K562 (cell line): Measurements from ENCODE around the gene APBB2. TPM values are rescaled to one million over a fixed set of nuclear protein-coding genes. Genes with fewer than 3 reads are reported as not detected.

ENCODE experiments used
- ATAC-seq: fragments of 200-7000 bp; cut with Tn5 transposase; 3 replicates; pipeline ENCODE4 v1.9.1; 2020; ENCODE audit warnings: moderate library complexity
- BruUV-seq: library from RNA; stranded (reverse); fragments of 400-500 nt; replicated peaks from 2 replicates; lab custom pipeline; 2021; lab: Mats Ljungman, UMichigan
- CTCF ChIA-PET: fragments of 300-600 bp; formaldehyde crosslinking; extraction: SDS; loops from one replicate; lab custom pipeline; 2021; ENCODE audit warnings: low intra/inter-chr PET ratio; lab: Yijun Ruan, JAX
- POLR2A ChIA-PET: fragments of 300-600, 350-650 bp; sonication (Branson Sonifier 250); formaldehyde crosslinking; extraction: SDS; loops from one replicate; lab custom pipeline; 2021; ENCODE audit warnings: antibody characterized with exemption, inconsistent platforms; lab: Yijun Ruan, JAX
- DNase-seq, 4 experiments: peaks; one replicate each; pipeline versions ENCODE4 v3.0.0 to v3.0.0-alpha.2; 2011 to 2018; ENCODE audit warnings: low spot score in 3 of 4, mixed read lengths in 3 of 4; ENCODE audit errors: extremely low read depth in 1 of 4
- FAIRE-seq: peaks from 2 replicates; lab custom pipeline; 2011; peaks lifted over from hg19 to GRCh38; lab: Jason Lieb, UNC
- H2AFZ ChIP-seq: 2 replicates; pipeline ENCODE4 v1.6.0; 2011; ENCODE audit warnings: low read depth, low read length, control low read depth, inconsistent platforms
- H3K27ac ChIP-seq: fragments of 200-600 bp; 3 replicates; pipeline ENCODE4 v1.8.0; 2011; ENCODE audit warnings: low read depth, mild to moderate bottlenecking, control low read depth, inconsistent platforms, low read length, moderate library complexity, mixed read lengths; ENCODE audit errors: extremely low read depth
- H3K27me3 ChIP-seq, 2 experiments: fragments of 300-600 bp in 1 of 2; 2 replicates in 1 of 2; 3 replicates in 1 of 2; pipeline versions ENCODE4 v1.6.0 to v1.8.0; 2011; ENCODE audit warnings: inconsistent platforms in 2 of 2, low read length in 2 of 2, mild to moderate bottlenecking in 1 of 2, mixed read lengths in 1 of 2, moderate library complexity in 1 of 2; ENCODE audit not compliant: control insufficient read depth in 2 of 2, insufficient read depth in 2 of 2
- H3K36me3 ChIP-seq: fragments of 300-600 bp; 3 replicates; pipeline ENCODE4 v1.8.0; 2011; ENCODE audit warnings: mild to moderate bottlenecking, low read length, inconsistent platforms; ENCODE audit not compliant: control insufficient read depth, insufficient read depth
- H3K4me1 ChIP-seq, 2 experiments: fragments of 200-600 bp in 1 of 2; replicated peaks in 1 of 2; 2 replicates in 1 of 2; 3 replicates in 1 of 2; pipeline versions ENCODE4 v1.5.1 to v1.8.0; 2011; ENCODE audit warnings: inconsistent platforms in 2 of 2, low read length in 2 of 2, mild to moderate bottlenecking in 1 of 2, mixed read lengths in 1 of 2, moderate library complexity in 1 of 2; ENCODE audit not compliant: control insufficient read depth in 2 of 2, insufficient read depth in 2 of 2
- H3K4me2 ChIP-seq: 2 replicates; pipeline ENCODE4 v1.6.1; 2011; ENCODE audit warnings: low read length, control low read depth, inconsistent platforms, mixed read lengths; ENCODE audit not compliant: insufficient read depth
- H3K4me3 ChIP-seq: fragments of 200-600 bp; sonication (generic), shearing (Covaris generic); 2 replicates; pipeline ENCODE4 v1.5.1; 2016; ENCODE audit warnings: control low read depth, inconsistent platforms
- H3K79me2 ChIP-seq: fragments of 200-600 bp; 3 replicates; pipeline ENCODE4 v1.8.0; 2011; ENCODE audit warnings: low read length, inconsistent platforms; ENCODE audit not compliant: control insufficient read depth, insufficient read depth
- H3K9ac ChIP-seq, 2 experiments: 2 replicates each; pipeline versions ENCODE4 v1.6.0 to v1.6.1; 2011; ENCODE audit warnings: low read depth in 2 of 2, low read length in 2 of 2, control low read depth in 1 of 2, inconsistent platforms in 1 of 2, mild to moderate bottlenecking in 1 of 2, mixed read lengths in 1 of 2; ENCODE audit not compliant: insufficient read depth in 1 of 2
- H3K9me1 ChIP-seq: one replicate; pipeline ENCODE4 v1.6.0; 2011; ENCODE audit warnings: inconsistent platforms, mild to moderate bottlenecking, low read length, moderate library complexity; ENCODE audit not compliant: control insufficient read depth, insufficient read depth
- H3K9me3 ChIP-seq: replicated peaks from 2 replicates; pipeline ENCODE4 v1.5.1; 2011; ENCODE audit warnings: low read depth, low read length, inconsistent platforms; ENCODE audit not compliant: control insufficient read depth, insufficient read depth
- H4K20me1 ChIP-seq: replicated peaks from 2 replicates; pipeline ENCODE4 v1.6.1; 2011; ENCODE audit warnings: low read length, inconsistent platforms, mixed read lengths; ENCODE audit not compliant: control insufficient read depth, insufficient read depth
- ARID3B ChIP-seq: fragments of 250-450 bp; sonication (Bioruptor Pico); IDR thresholded peaks from 2 replicates; pipeline ENCODE4 v1.4.0; 2020; ENCODE audit warnings: borderline replicate concordance
- CTCF ChIP-seq, 3 experiments: IDR thresholded peaks in 2 of 3; conservative IDR thresholded peaks in 1 of 3; 2 replicates each; pipeline ENCODE4 v1.5.1; 2011 to 2012; ENCODE audit warnings: low read length in 3 of 3, mild to moderate bottlenecking in 3 of 3, control low read depth in 2 of 3, improper control_type of control experiment in 1 of 3, inconsistent platforms in 1 of 3, low read depth in 1 of 3, mixed read lengths in 1 of 3, moderate library complexity in 1 of 3; ENCODE audit not compliant: insufficient read depth in 2 of 3
- EHMT2 ChIP-seq: fragments of 450-650 bp; IDR thresholded peaks from 2 replicates; pipeline ENCODE4 v1.6.1; 2018; ENCODE audit warnings: antibody characterized with exemption
- EZH2 ChIP-seq: IDR thresholded peaks from 2 replicates; pipeline ENCODE4 v1.6.1; 2012; ENCODE audit warnings: low read depth, mild to moderate bottlenecking, inconsistent platforms, low read length, borderline replicate concordance
- RAD21 ChIP-seq, 2 experiments: fragments of 250-450 bp in 1 of 2; fragments of 450-650 bp in 1 of 2; sonication (Bioruptor Pico) in 1 of 2; formaldehyde crosslinking in 1 of 2; IDR thresholded peaks in 1 of 2; conservative IDR thresholded peaks in 1 of 2; 2 replicates each; pipeline versions ENCODE4 v1.4.0 to v1.8.0; 2020 to 2022; ENCODE audit warnings: mild to moderate bottlenecking in 2 of 2, moderate library complexity in 1 of 2
- RBM25 ChIP-seq: fragments of 200-400 bp; formaldehyde crosslinking; IDR thresholded peaks from 2 replicates; pipeline ENCODE4 v1.6.1; 2018; ENCODE audit warnings: low read length, low read depth, moderate library complexity; ENCODE audit not compliant: severe bottlenecking
- RCOR1 ChIP-seq, 2 experiments: IDR thresholded peaks; 2 replicates each; pipeline ENCODE4 v1.6.1; 2012; ENCODE audit warnings: low read depth in 2 of 2, low read length in 2 of 2, borderline replicate concordance in 1 of 2, improper control_type of control experiment in 1 of 2
- SMAD3 ChIP-seq: fragments of 450-650 bp; formaldehyde crosslinking; conservative IDR thresholded peaks from 2 replicates; pipeline ENCODE4 v1.4.0; 2020; ENCODE audit warnings: mild to moderate bottlenecking
- SMARCA5 ChIP-seq: fragments of 450-650 bp; IDR thresholded peaks from 2 replicates; pipeline ENCODE4 v1.6.1; 2016
- STAG1 ChIP-seq: sonication (generic); formaldehyde crosslinking; IDR thresholded peaks from 2 replicates; pipeline ENCODE4 v1.5.0; 2020; ENCODE audit warnings: missing genetic modification reagents, borderline replicate concordance
- XRCC4 ChIP-seq: IDR thresholded peaks from one replicate; pipeline ENCODE4 v1.6.1; 2011; ENCODE audit not compliant: insufficient read depth, insufficient read length; ENCODE audit errors: extremely low read depth
- YY1 ChIP-seq, 3 experiments: IDR thresholded peaks; 2 replicates each; pipeline ENCODE4 v1.6.1; 2011; ENCODE audit warnings: low read length in 2 of 3, mild to moderate bottlenecking in 2 of 3, moderate library complexity in 2 of 3, borderline replicate concordance in 1 of 3, control low read depth in 1 of 3, low read depth in 1 of 3; ENCODE audit not compliant: insufficient read depth in 3 of 3, insufficient replicate concordance in 2 of 3, control insufficient read depth in 1 of 3, insufficient read length in 1 of 3; ENCODE audit errors: extremely low read depth in 1 of 3
- ZC3H11A ChIP-seq: IDR thresholded peaks from 2 replicates; pipeline ENCODE4 v1.6.1; 2012; ENCODE audit warnings: low read depth, low read length, improper control_type of control experiment
- ZNF280B ChIP-seq: fragments of 250-450 bp; sonication (Bioruptor Pico); IDR thresholded peaks from 2 replicates; pipeline ENCODE4 v1.5.1; 2021; ENCODE audit warnings: mild to moderate bottlenecking
- ZNF766 ChIP-seq: fragments of 200-800 bp; sonication (Bioruptor generic); conservative IDR thresholded peaks from 2 replicates; pipeline ENCODE4 v1.6.1; 2016; ENCODE audit warnings: missing genetic modification characterization, missing compliant biosample characterization
- WGBS: fragments of 100-300 bp; shearing (Covaris generic); methylation state at CpG from one replicate; pipeline ENCODE4 v1.1.6; 2016; ENCODE audit warnings: low coverage, mixed read lengths; ENCODE audit not compliant: insufficient coverage; ENCODE audit errors: missing lambda C conversion rate; 5-methylcytosine and 5-hydroxymethylcytosine counted together
- in situ Hi-C: fragments of 300-500 bp; cut with MboI; formaldehyde crosslinking; loops from 4 replicates; pipeline ENCODE4 v1.15.0; 2018; ENCODE audit warnings: inconsistent platforms, mixed read lengths
- intact Hi-C: fragments of 100-400 bp; cut with micrococcal nuclease; formaldehyde crosslinking; loops from 2 replicates; pipeline ENCODE4 v1.14.2; 2022
- polyA plus RNA-seq, 8 experiments: library from polyadenylated mRNA; depleted of rRNA in 4 of 8; stranded (reverse) in 5 of 8; unstranded in 3 of 8; fragments of >200 nt; fragmentation: Nextera tagmentation in 2 of 8; fragmentation: Illumina TruSeq in 1 of 8; extraction: Ambion mirVana in 2 of 8; extraction: Trizol in 1 of 8; gene quantifications; 2 replicates each; pipeline versions ENCODE4 v1.2.1 to v1.2.3, GENCODE V29; 2011 to 2014; ENCODE audit warnings: inconsistent platforms in 1 of 8, missing spikeins in 1 of 8
- total RNA-seq, 7 experiments: library from RNA; depleted of rRNA in 6 of 7; stranded (reverse); fragments of >200 nt in 6 of 7; fragmentation: Illumina TruSeq in 2 of 7; extraction: Trizol in 2 of 7; gene quantifications; 2 replicates each; pipeline versions ENCODE4 v1.2.1 to v1.2.3, GENCODE V29; 2011 to 2021; ENCODE audit warnings: low replicate concordance in 1 of 7

The APBB2 gene
- total and polyA plus RNA-seq, 9 of the 15 experiments (the other 6 are each of a cell fraction or from before 2014, with no cell fraction given) = 0.08 to 2.1 (median 1.4) TPM

DNA sequence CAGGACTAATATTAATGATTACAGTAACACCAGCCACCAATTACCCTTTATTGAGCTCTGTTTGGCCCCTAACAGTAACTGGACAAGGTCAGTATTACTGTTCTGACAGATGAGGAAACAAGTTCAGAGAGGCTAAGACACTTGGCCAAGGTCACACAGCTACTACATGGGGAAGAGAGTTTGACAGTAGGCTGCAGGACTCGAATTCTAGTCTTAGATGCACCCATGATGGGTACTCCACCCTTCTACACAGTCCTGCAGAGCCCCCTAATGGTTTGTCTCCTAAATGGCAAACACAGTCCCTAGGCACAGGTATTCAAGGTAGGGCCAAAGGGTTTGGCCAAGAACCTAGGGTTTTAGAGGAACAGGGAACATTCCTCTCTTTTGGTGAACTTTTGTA, 370.6 kb downstream of the APBB2 start:
- FAIRE-seq (no peak), DNase-seq (peak in 2 of 4 experiments; percentile 18 to 21), ATAC-seq (peak; percentile 80)
- 0 out of 2 replicates have a peak, but pooled peaks cover 3% of the 10 kb centered on the region for H4K20me1 ChIP-seq
- no peak overlapping the region for H3K4me3 ChIP-seq
- H3K9me1 ChIP-seq = no peaks in the 10 kb centered on the region
- in situ Hi-C loops (loop anchor here (5.0 kb wide), 1 partner anchor 106 kb away; no protein-coding TSS in a partner anchor), intact Hi-C loops (loop anchor here (5.0 to 10.0 kb wide), 2 partner anchors 106 to 519 kb away; no protein-coding TSS in a partner anchor)
- ChIA-PET CTCF (no interaction called here), POLR2A (no interaction called here)
- no peaks in the 10 kb centered on the region; a peak in 1 of 5 replicates for H3K4me1 ChIP-seq
- no peaks in the 10 kb centered on the region for H3K9me3 ChIP-seq
- WGBS = 0% methylated on average over 1 of the region's 1 CpG
- no peaks in the 10 kb centered on the region for H3K79me2 ChIP-seq
- H2AFZ ChIP-seq = no peak overlapping the region
- peaks cover 12 to 17% of the 10 kb centered on the region in 2 experiments; a peak in 3 of 5 replicates for H3K27me3 ChIP-seq
- BruUV-seq = no TSS peak
- no peak overlapping the region for H3K27ac ChIP-seq
- no peaks in the 10 kb centered on the region for H3K36me3 ChIP-seq
- H3K4me2 ChIP-seq = no peak overlapping the region
- no peak overlapping the region for H3K9ac ChIP-seq
- TF ChIP-seq ZNF766 = no peak
- TF ChIP-seq XRCC4 = no peak
- TF ChIP-seq EZH2 = no peak
- no peak for TF ChIP-seq ARID3B
- peak; percentile 89 for TF ChIP-seq RBM25
- no peak for TF ChIP-seq ZC3H11A
- TF ChIP-seq RAD21 (CRISPR knock-in tag; conservative IDR thresholded peaks at IDR 0.05 in 1 of 2, IDR thresholded peaks at IDR 0.05 in 1 of 2) = peak; percentile 34 to 63
- no peak for TF ChIP-seq EHMT2
- 0 out of 4 replicates have a peak, but pooled peaks of 1 of the 2 experiments have one; percentile 28 for TF ChIP-seq RCOR1 (IDR thresholded peaks at IDR 0.05; ENCODE audit: borderline replicate concordance in 1 of 2, low read depth in 2 of 2, low read length in 2 of 2)
- TF ChIP-seq YY1 (IDR thresholded peaks at IDR 0.05; ENCODE audit: borderline replicate concordance in 1 of 3, control insufficient read depth in 1 of 3, extremely low read depth in 1 of 3, insufficient read depth in 3 of 3, insufficient read length in 1 of 3, insufficient replicate concordance in 2 of 3, low read depth in 1 of 3, low read length in 2 of 3) = no peak
- peak; percentile 42; the same call in 1 of the 2 replicates for TF ChIP-seq STAG1 (CRISPR knock-in tag)
- peak; percentile 21 to 53 (median 50); a peak in 4 of 6 replicates for TF ChIP-seq CTCF (IDR thresholded peaks at IDR 0.05 in 2 of 3, conservative IDR thresholded peaks at IDR 0.05 in 1 of 3; ENCODE audit: insufficient read depth in 2 of 3, low read depth in 1 of 3, low read length in 3 of 3)
- no peak for TF ChIP-seq SMAD3
- TF ChIP-seq SMARCA5 = 0 out of 2 replicates have a peak, but pooled peaks have one; percentile 42
- no peak for TF ChIP-seq ZNF280B
